IMR-90 (cell line): ENCODE results near the gene SPTSSB. TPM values are rescaled to one million over a fixed set of nuclear protein-coding genes. Genes with fewer than 3 reads are reported as not detected.

ENCODE experiments used
- ATAC-seq: fragments of 200-7000 bp; cut with Tn5 transposase; 2 replicates; pipeline ENCODE4 v1.9.1; 2020; ENCODE audit warnings: low read depth, mild to moderate bottlenecking, moderate library complexity
- BruUV-seq: library from RNA; stranded (reverse); fragments of 400-500 nt; replicated peaks from 2 replicates; lab custom pipeline; 2021; lab: Mats Ljungman, UMichigan
- CTCF ChIA-PET: fragments of 300-600 bp; formaldehyde crosslinking; extraction: SDS; loops from one replicate; lab custom pipeline; 2021; ENCODE audit warnings: antibody characterized with exemption; lab: Yijun Ruan, JAX
- POLR2A ChIA-PET: fragments of 300-600 bp; sonication (Branson Sonifier 250); formaldehyde crosslinking; loops from one replicate; lab custom pipeline; 2022; ENCODE audit warnings: antibody characterized with exemption; ENCODE audit not compliant: unreplicated experiment; lab: Charles Lee
- DNase-seq: peaks from one replicate; pipeline ENCODE4 v3.0.0; 2013
- H2AFZ ChIP-seq: replicated peaks from 2 replicates; pipeline ENCODE3; 2013; ENCODE audit warnings: low read length, mild to moderate bottlenecking; ENCODE audit not compliant: poor library complexity
- H2AK5ac ChIP-seq: 2 replicates; pipeline ENCODE4 v1.6.1; 2013; ENCODE audit warnings: low read depth, low read length, inconsistent platforms
- H2AK9ac ChIP-seq: replicated peaks from 2 replicates; pipeline ENCODE3; 2013; ENCODE audit warnings: mild to moderate bottlenecking, low read depth, low read length, moderate library complexity; ENCODE audit not compliant: poor library complexity
- H2BK120ac ChIP-seq: 2 replicates; pipeline ENCODE4 v1.6.1; 2013; ENCODE audit warnings: low read depth, low read length, inconsistent platforms
- H2BK15ac ChIP-seq: 3 replicates; pipeline ENCODE4 v1.6.1; 2013; ENCODE audit warnings: low read depth, low read length, inconsistent platforms
- H2BK20ac ChIP-seq: 2 replicates; pipeline ENCODE4 v1.6.1; 2013; ENCODE audit warnings: low read depth, mild to moderate bottlenecking, inconsistent platforms, low read length, moderate library complexity
- H2BK5ac ChIP-seq: 2 replicates; pipeline ENCODE4 v1.6.1; 2013; ENCODE audit warnings: mild to moderate bottlenecking, low read depth, low read length, inconsistent platforms; ENCODE audit not compliant: poor library complexity, severe bottlenecking
- H3K14ac ChIP-seq: replicated peaks from 2 replicates; pipeline ENCODE4 v1.6.1; 2013; ENCODE audit warnings: low read depth, low read length, inconsistent platforms
- H3K18ac ChIP-seq: 2 replicates; pipeline ENCODE4 v1.6.1; 2013; ENCODE audit warnings: low read depth, low read length, control low read depth
- H3K23ac ChIP-seq: 2 replicates; pipeline ENCODE4 v1.6.1; 2013; ENCODE audit warnings: low read depth, low read length, inconsistent platforms
- H3K27ac ChIP-seq: 2 replicates; pipeline ENCODE4 v1.5.1; 2013; ENCODE audit warnings: mild to moderate bottlenecking, control low read depth, low read length; ENCODE audit not compliant: insufficient read depth
- H3K27me3 ChIP-seq: 2 replicates; pipeline ENCODE4 v1.6.1; 2013; ENCODE audit warnings: low read length; ENCODE audit not compliant: control insufficient read depth, insufficient read depth
- H3K36me3 ChIP-seq: 2 replicates; pipeline ENCODE4 v1.6.1; 2013; ENCODE audit warnings: low read length, mixed read lengths; ENCODE audit not compliant: control insufficient read depth, insufficient read depth
- H3K4ac ChIP-seq: 2 replicates; pipeline ENCODE4 v1.6.1; 2013; ENCODE audit warnings: low read depth, low read length, inconsistent platforms
- H3K4me1 ChIP-seq: 2 replicates; pipeline ENCODE4 v1.6.1; 2013; ENCODE audit warnings: low read length, mixed read lengths; ENCODE audit not compliant: control insufficient read depth, insufficient read depth
- H3K4me2 ChIP-seq: 2 replicates; pipeline ENCODE4 v1.6.1; 2013; ENCODE audit warnings: low read depth, mild to moderate bottlenecking, control low read depth, low read length, moderate library complexity
- H3K4me3 ChIP-seq: 2 replicates; pipeline ENCODE4 v1.5.1; 2013; ENCODE audit warnings: low read depth, mild to moderate bottlenecking, control low read depth, low read length, moderate library complexity; ENCODE audit not compliant: insufficient read depth
- H3K56ac ChIP-seq: 2 replicates; pipeline ENCODE4 v1.6.1; 2013; ENCODE audit warnings: low read length, inconsistent platforms; ENCODE audit not compliant: insufficient read depth; ENCODE audit errors: extremely low read depth
- H3K79me1 ChIP-seq, 2 experiments: 2 replicates each; pipeline ENCODE4 v1.6.1; 2013; ENCODE audit warnings: low read length in 2 of 2, inconsistent platforms in 1 of 2, low read depth in 1 of 2
- H3K9ac ChIP-seq: 2 replicates; pipeline ENCODE4 v1.6.1; 2013; ENCODE audit warnings: low read depth, low read length, control low read depth
- H3K9me1 ChIP-seq: 2 replicates; pipeline ENCODE4 v1.6.1; 2013; ENCODE audit warnings: low read length, inconsistent platforms; ENCODE audit not compliant: insufficient read depth
- H3K9me3 ChIP-seq: 2 replicates; pipeline ENCODE4 v1.6.1; 2013; ENCODE audit warnings: low read length; ENCODE audit not compliant: control insufficient read depth, insufficient read depth
- H4K20me1 ChIP-seq: 2 replicates; pipeline ENCODE4 v1.6.1; 2013; ENCODE audit warnings: low read length, inconsistent platforms; ENCODE audit not compliant: insufficient read depth
- H4K5ac ChIP-seq: 2 replicates; pipeline ENCODE4 v1.6.1; 2013; ENCODE audit warnings: mild to moderate bottlenecking, low read depth, low read length, control low read depth
- H4K8ac ChIP-seq, 2 experiments: 2 replicates each; pipeline ENCODE4 v1.6.1; 2013; ENCODE audit warnings: low read depth in 2 of 2, low read length in 2 of 2, control low read depth in 1 of 2, inconsistent platforms in 1 of 2
- H4K91ac ChIP-seq: 2 replicates; pipeline ENCODE4 v1.6.1; 2013; ENCODE audit warnings: low read depth, low read length, inconsistent platforms; ENCODE audit not compliant: insufficient read depth
- BHLHE40 ChIP-seq: fragments of 150-350 bp; IDR thresholded peaks from 2 replicates; pipeline ENCODE4 v1.6.1; 2016; ENCODE audit warnings: mild to moderate bottlenecking, low read depth, low read length
- CEBPB ChIP-seq: IDR thresholded peaks from 2 replicates; pipeline ENCODE4 v1.6.1; 2012; ENCODE audit warnings: low read depth, low read length, improper control_type of control experiment
- CHD1 ChIP-seq: IDR thresholded peaks from 2 replicates; pipeline ENCODE4 v1.6.1; 2012; ENCODE audit warnings: low read depth, low read length, improper control_type of control experiment
- CTCF ChIP-seq: conservative IDR thresholded peaks from 2 replicates; pipeline ENCODE4 v1.5.1; 2012; ENCODE audit warnings: mild to moderate bottlenecking, low read depth, low read length, improper control_type of control experiment
- ELK1 ChIP-seq: fragments of 150-350 bp; IDR thresholded peaks from 2 replicates; pipeline ENCODE4 v1.6.1; 2016; ENCODE audit warnings: low read depth, mild to moderate bottlenecking, low read length, moderate library complexity, borderline replicate concordance
- FOS ChIP-seq: fragments of 150-350 bp; IDR thresholded peaks from 2 replicates; pipeline ENCODE4 v1.6.1; 2016; ENCODE audit warnings: low read depth, low read length
- MAFK ChIP-seq: IDR thresholded peaks from 2 replicates; pipeline ENCODE4 v1.6.1; 2012; ENCODE audit warnings: low read depth, low read length, improper control_type of control experiment
- MAZ ChIP-seq: IDR thresholded peaks from 2 replicates; pipeline ENCODE4 v1.6.1; 2012; ENCODE audit warnings: low read depth, mild to moderate bottlenecking, low read length, improper control_type of control experiment, moderate library complexity, borderline replicate concordance
- NFE2L2 ChIP-seq: fragments of 150-350 bp; IDR thresholded peaks from 2 replicates; pipeline ENCODE4 v1.6.1; 2016; ENCODE audit warnings: low read depth, mild to moderate bottlenecking, low read length
- POLR2A ChIP-seq: IDR thresholded peaks from 2 replicates; pipeline ENCODE4 v1.6.1; 2012; ENCODE audit warnings: mild to moderate bottlenecking, low read depth, low read length
- RAD21 ChIP-seq: IDR thresholded peaks from 2 replicates; pipeline ENCODE4 v1.6.1; 2012; ENCODE audit warnings: low read length, improper control_type of control experiment
- RCOR1 ChIP-seq: IDR thresholded peaks from 2 replicates; pipeline ENCODE4 v1.6.1; 2012; ENCODE audit warnings: mild to moderate bottlenecking, low read length, improper control_type of control experiment; ENCODE audit not compliant: insufficient replicate concordance
- RFX5 ChIP-seq: IDR thresholded peaks from 2 replicates; pipeline ENCODE4 v1.8.0; 2012; ENCODE audit warnings: low read depth, mild to moderate bottlenecking, low read length, moderate library complexity
- SMC3 ChIP-seq: fragments of 150-350 bp; IDR thresholded peaks from 2 replicates; pipeline ENCODE4 v1.6.1; 2016; ENCODE audit warnings: low read depth, mild to moderate bottlenecking, antibody characterized with exemption, low read length, moderate library complexity
- WGBS, 2 experiments: methylation state at CpG; one replicate each; pipeline versions ENCODE4 v1.1.5 to v1.1.7; 2013; ENCODE audit warnings: missing lambda C conversion rate in 2 of 2; ENCODE audit not compliant: insufficient read length in 1 of 2; ENCODE audit errors: extremely low coverage in 2 of 2; 5-methylcytosine and 5-hydroxymethylcytosine counted together
- dilution Hi-C: fragments of 300-500 bp; cut with HindIII; formaldehyde crosslinking; loops from one replicate; pipeline ENCODE4 v1.14.3; 2018; ENCODE audit warnings: low sequenced_read_pairs; ENCODE audit not compliant: unreplicated experiment
- in situ Hi-C: fragments of 300-500 bp; cut with MboI; formaldehyde crosslinking; loops from 3 replicates; pipeline ENCODE4 v1.14.3; 2019; ENCODE audit warnings: low sequenced_read_pairs, inconsistent platforms, mixed read lengths
- intact Hi-C: fragments of 100-400 bp; cut with micrococcal nuclease; formaldehyde crosslinking; loops from 2 replicates; pipeline ENCODE4 v1.10.0; 2022
- polyA plus RNA-seq, 3 experiments: library from polyadenylated mRNA; depleted of rRNA; stranded (reverse); fragments of >200 nt; gene quantifications; 2 replicates each; pipeline ENCODE4 v1.2.3, GENCODE V29; 2012; ENCODE audit warnings: low replicate concordance in 1 of 3
- total RNA-seq: library from RNA; depleted of rRNA; stranded (reverse); fragments of >200 nt; gene quantifications from 2 replicates; pipeline ENCODE4 v1.2.3, GENCODE V29; 2012

The SPTSSB gene
- total and polyA plus RNA-seq, 2 of the 4 experiments (the other 2 are of a cell fraction): not detected

- no CpG with 5 or more reads among the region's 3 CpGs for WGBS, 2 experiments
- dilution Hi-C loops: no loop called here
- no peak overlapping the region for H3K18ac ChIP-seq
Observed at GRCh38 chr3:161314836-161315395, 56.4 kb downstream of the SPTSSB start.

More at GRCh38 chr3:161314836-161315395, 56.4 kb downstream of the SPTSSB start:
- Histone ChIP-seq H3K4me1 (no peaks in the 10 kb centered on the region), H4K8ac (no peak overlapping the region), H2BK20ac (no peak overlapping the region), H2AFZ (no peak overlapping the region), H3K27ac (no peak overlapping the region), H3K14ac (no peak overlapping the region), H3K36me3 (no peaks in the 10 kb centered on the region), H4K91ac (no peak overlapping the region), H3K9me1 (no peaks in the 10 kb centered on the region), H4K5ac (no peak overlapping the region), H2AK5ac (no peak overlapping the region), H3K4me2 (no peak overlapping the region), H3K4ac (no peak overlapping the region), H3K9me3 (no peaks in the 10 kb centered on the region), H3K56ac (no peak overlapping the region), H3K27me3 (0 out of 2 replicates have a peak, but pooled peaks cover 1% of the 10 kb centered on the region), H3K23ac (no peak overlapping the region), H2BK120ac (no peak overlapping the region), H2BK5ac (no peak overlapping the region), H3K79me1 (no peaks in the 10 kb centered on the region), H4K20me1 (no peaks in the 10 kb centered on the region), H3K9ac (no peak overlapping the region), H2BK15ac (no peak overlapping the region), H3K4me3 (no peak overlapping the region), H2AK9ac (no peak overlapping the region)
- BruUV-seq: no TSS peak
- ChIA-PET CTCF (no interaction called here), POLR2A (no interaction called here)
- no peak for DNase-seq
- in situ Hi-C loops: no loop called here
- intact Hi-C loops: no loop called here
- TF ChIP-seq CHD1: no peak
- no peak for TF ChIP-seq CEBPB
- TF ChIP-seq BHLHE40: no peak
- no peak for TF ChIP-seq SMC3
- TF ChIP-seq MAZ: no peak
- TF ChIP-seq RFX5: no peak
- TF ChIP-seq RCOR1: no peak
- no peak for TF ChIP-seq RAD21
- no peak for TF ChIP-seq MAFK
- TF ChIP-seq CTCF: no peak
- TF ChIP-seq NFE2L2: no peak
- TF ChIP-seq ELK1: no peak
- TF ChIP-seq FOS: no peak; the same call in 1 of the 2 replicates
- no peak for TF ChIP-seq POLR2A
- no peak for ATAC-seq
